ENCODE results near the gene FXYD1.
"Not testable (repeated sequence)": the region's sequence is repeated elsewhere in the genome, so short reads cannot be mapped to it uniquely, and the experiment has no call there.

FXYD1 gene

DNA sequence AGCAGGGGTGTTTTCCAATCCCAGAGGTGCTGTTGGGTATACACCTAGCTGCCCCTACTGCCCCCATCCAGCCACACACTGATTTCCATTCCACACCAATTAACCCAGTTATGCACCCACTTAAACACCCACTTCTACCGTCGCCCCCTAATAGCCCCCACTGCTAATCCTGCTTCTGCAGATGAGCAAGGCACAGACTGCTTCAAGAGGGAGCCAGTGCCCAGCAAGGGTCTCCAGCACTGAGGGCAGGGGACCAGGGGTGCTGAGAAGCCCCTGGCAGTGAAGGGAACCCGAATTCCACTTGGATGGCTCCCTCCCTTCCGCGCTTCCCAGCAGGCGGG, 5.6 kb downstream of the FXYD1 start:
- DNase-seq, result no peak

GRCh38 chr19:35144600-35145436, 6.2 kb downstream of the FXYD1 start:
- no peak for DNase-seq

DNA sequence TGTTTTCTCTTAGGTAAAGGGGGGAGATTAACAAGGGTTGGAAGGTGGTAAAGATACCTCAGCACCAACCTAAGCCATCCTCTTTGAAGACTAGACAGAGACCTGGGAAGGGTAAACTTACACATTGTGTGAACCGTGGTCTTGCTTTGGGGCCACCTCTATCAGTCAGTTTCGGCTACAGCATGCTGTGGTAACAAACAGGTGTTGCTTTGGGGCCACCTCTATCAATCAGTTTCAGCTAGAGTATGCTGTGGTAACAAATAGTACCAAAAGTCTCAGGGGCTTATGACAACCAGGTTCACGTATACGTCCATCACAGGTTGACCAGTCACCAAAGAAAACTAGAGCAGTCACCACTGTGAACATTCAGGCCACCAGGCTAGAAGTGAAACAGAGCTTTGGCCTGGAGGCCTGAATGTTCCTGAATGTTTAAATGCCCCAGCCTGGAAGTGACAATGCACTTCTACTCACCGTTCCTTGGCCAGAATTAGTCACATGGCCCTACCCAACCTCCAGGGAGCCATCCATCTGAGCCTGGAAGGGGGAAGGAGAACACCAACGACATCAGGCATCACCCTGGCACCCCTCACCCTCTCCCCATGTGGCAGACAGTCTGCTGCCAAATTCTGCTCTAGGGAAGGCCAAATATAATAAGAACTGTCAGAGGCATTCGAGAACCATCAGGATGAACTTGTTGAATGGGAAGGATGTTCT, 8.3 kb downstream of the FXYD1 start:
- peak in 1 of 2 donors; percentile 49 for DNase-seq

DNA sequence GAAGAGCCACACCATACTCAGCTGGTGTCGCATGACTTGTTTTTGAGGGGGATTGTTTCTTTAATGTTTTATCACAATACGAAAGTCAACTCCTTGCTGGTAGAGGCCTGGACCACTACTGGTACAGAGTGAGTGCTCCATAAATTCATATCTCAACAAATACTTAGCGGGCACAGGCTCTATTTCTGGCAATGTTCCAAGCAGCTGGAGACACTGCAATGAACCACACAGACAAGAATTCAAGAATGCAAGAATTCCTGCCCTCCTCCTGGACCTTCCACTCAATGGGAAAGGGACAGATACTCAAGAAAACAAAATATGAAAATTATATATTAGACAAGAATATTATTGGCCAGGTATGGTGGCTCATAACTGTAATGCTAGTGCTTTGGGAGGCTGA, 10.8 kb downstream of the FXYD1 start:
- no peak for DNase-seq

- DNase-seq, result no peak
These were observed 11.8 kb downstream of the FXYD1 start for GRCh38 chr19:35150445-35150844.

DNA sequence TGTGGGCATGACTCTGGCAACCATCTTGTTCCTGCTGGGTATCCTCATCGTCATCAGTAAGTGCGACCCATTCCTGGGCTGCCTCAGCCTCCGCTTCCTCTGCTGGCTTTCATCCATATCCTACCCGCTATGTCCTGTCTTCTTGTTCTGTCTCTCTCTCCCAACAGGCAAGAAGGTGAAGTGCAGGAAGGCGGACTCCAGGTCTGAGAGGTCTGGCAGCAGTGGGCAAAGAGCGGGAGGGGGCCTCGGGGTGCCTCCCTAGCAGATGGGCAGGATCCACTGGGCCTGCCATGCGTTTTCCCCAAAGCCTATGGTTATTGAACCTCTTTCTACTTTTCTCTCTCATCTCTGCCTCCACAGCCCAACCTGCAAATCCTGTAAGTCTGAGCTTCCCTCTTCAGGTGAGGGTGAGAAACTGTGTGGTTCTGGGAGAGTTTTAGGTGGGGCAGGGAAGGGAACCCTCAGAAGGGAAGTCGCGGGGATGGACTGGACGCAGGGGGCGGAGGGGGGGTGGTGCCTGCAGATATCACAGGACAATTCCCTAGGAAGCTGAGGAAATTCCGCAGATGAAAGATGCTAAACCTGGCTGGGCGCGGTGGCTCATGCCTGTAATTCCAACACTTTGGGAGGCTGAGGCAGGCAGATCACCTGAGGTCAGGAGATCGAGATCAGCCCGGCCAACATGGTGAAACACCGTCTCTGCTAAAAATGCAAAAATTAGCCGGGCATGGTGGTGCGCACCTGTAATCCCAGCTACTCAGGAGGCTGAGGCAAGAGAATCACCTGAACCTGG, 12.8 kb downstream of the FXYD1 start:
- DNase-seq, result no peak

DNA sequence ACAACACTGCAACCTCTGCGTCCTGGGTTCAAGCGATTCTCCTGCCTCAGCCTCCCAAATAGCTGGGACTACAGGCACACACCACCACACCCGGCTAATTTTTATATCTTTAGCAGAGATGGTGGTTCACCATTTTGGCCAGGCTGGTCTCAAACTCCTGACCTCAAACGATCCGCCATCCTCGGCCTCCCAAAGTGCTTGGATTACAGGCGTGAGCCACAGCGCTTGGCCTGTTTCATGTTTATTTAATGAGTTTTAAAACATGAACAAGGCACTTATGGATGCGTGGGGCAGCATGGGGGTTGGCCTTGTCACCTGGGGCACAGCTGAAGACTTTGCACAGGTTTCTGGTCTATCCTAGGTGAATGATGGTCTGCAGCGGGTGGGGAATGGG, 14.5 kb downstream of the FXYD1 start:
- DNase-seq, result not testable (repeated sequence)

- DNase-seq, result peak; percentile 36 to 47
These were observed 15.3 kb downstream of the FXYD1 start for GRCh38 chr19:35153701-35154524.

DNA sequence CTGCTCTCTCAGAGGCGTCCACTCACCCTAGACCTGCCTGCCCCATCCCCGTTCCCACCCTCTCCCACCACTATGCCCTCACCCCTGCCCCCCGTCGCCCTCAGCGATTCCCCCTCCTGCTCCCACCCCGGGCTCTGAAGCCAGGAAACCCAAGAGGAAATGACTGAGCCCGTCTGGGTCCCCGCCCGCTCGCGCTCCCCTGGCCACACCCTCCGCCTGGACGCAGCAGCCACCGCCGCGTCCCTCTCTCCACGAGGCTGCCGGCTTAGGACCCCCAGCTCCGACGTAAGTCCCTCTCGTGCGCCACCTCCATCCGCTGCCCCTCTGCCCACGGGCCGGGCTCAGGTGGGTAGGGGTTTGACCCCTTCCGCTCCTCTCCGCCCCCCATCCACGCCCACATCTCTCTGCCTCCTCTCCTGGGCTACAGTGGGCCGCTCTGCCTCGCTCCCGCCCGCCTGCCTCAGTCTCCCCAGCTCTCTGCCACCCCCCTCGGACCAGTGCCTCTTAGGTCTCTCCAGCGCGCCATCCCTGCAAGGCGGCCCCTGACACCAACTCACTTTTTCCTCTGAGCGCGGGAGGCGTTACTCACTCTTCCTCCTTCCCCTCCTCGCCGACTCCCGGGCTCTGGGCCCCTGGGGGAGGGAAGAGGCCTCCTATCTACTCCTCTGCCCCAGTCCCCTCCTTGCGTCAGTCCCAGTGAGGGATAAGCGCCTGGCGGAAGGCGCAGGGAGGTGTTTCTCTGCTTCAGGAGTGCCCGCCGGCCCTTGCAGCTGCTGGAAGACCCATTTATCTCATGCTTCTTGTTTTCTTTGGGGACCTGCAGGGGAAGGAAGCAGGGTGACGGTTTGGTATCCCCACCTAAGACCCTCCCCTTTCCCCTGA, 16.1 kb downstream of the FXYD1 start, which contains the start of gene FXYD5:
Gene FXYD5, plus strand, starts transcription at position 211 of the 882 bp plus-strand sequence. CDS start 816 bp downstream, outside the sequence.
- peak; percentile 72 to 78 for DNase-seq

- DNase-seq, result no peak
These were observed 16.8 kb downstream of the FXYD1 start for GRCh38 chr19:35155441-35155840.

DNA sequence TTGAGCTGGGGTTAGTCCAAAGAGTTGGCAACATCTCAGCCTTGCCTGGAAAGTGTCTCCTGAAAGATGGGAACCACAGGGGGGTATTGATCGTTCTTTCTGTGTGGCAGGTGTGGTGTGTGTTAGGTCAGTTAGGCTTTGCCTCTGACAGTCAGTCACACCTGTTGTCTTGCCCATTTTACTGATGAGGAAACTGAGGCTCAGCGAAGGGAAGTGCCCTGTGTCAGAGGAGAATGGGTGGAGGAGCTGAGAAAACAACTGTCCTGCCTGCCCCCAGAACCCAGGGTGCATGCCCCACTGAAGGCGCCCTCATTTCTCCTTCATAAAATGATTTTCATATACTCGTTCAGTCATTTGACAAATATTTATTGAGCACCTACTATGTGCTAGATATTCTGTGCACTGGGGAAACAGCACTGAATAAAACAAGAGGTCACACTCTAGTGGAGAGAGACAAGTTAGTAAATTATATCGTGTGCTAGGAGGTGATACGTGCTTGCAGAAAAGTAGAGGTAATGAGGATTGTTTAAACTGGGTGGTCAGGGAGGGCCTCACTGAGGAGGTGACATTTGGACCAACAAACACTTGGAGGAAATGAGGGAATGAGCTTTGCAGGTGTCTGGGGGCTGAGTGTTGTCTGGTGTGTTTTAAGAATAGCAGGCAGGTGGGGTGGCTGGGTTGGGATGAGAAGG, 17.5 kb downstream of the FXYD1 start:
- no peak for DNase-seq

DNA sequence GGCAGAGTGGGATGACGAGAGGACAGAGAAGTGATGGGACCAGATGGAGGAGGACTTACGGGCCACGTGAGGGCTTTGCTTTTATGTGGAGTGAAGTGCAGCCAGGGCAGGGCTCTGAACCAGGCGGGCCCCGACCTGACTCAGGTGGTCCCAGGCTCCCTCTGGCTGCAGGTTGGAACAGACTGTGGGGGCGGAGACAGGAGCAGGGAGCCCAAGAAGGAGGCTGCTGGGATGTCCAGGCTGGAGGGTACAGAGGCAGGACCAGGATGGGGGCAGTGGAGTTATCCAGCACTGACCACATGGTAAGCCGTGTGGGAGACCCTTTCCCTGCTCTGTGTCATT, 18.0 kb downstream of the FXYD1 start:
- DNase-seq, result no peak

DNA sequence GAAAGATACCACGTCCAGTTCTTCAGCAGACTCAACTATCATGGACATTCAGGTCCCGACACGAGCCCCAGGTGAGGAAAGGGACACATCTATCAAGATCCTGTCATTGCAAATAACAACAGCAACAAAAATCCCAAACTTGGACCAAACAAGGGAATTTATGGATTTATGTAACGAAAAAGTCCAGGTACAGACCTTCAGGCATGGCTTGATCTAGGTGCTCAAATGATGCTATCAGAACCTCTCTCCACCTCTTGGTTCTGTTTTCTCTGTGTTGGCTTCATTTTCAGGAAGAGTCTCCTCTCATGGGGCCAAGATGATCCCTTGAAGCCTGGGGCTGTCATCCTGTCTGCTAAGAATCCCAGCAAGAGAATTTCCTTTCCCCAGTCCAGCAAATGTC, 18.8 kb downstream of the FXYD1 start:
- DNase-seq, result no peak

GRCh38 chr19:35159606-35160005, 21.0 kb downstream of the FXYD1 start:
- DNase-seq, result no peak

GRCh38 chr19:35160629-35161433, 22.2 kb downstream of the FXYD1 start:
- no peak for DNase-seq

GRCh38 chr19:35161434-35161743, 22.8 kb downstream of the FXYD1 start:
- no peak for DNase-seq

DNA sequence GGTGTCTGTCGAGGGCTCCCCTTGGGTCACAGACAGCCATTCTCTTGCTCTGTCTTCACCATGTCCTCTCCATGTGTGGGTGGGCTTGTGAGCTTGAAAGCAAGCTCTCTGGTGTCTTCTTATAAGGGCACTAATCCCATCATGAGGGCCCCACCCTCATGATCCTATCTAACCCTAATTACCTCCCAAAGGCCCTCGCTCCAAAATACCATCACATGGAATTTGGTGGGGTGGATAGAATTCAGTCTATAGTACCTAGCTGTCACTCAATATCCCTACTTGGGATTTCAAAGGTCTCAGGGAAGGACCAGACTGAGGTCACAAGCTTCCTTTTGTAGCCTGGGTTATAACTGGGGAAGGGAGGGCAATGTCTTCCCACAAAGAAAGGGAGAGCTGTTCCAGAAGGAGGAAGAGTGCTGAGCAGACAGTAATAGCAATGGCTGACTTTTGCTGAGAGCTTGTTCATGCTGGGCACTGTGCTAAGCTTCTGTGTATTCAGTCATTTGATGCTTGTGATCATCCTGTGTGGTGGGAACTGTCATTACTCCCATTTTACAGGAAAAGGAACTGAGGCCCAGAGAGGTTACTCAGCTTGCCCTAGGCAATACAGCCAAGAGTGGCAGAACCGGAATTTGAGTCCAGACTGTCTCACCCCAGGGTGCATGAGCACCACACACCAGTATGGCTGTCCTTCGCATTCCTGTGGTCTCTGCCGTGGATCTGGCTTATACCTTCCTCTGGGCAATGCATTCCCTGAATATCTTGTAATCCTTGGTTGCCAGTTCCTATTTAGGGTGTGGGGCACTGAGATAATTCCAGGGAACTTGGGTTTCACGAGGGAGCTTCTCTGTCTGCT, 24.1 kb downstream of the FXYD1 start:
- no peak for DNase-seq

DNA sequence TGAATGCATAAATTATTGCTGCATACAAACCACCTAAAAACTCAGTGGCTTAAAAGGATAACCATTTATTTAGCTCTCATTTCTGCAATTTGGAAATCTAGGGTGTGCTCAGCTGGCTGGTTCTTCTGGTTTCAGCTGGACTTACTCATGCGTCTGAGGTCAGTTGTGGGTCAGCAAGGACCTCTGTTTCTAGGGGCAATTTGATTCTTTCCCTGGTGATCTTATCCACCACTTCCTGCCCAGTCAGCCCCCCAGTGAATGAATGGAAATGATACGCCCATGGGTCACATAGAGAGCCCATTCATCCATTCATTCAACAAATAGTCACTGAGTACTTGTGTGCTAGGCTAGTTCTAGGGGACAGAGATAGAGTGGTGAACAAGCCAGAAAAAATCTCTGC, 25.8 kb downstream of the FXYD1 start:
- DNase-seq, result no peak

All from bone marrow (tissue), 2 donors.